B cell (primary cell): Measurements from ENCODE around the gene XYLT1.

Experiments used
- EZH2 ChIP-seq: IDR thresholded peaks from 2 replicates; pipeline ENCODE4 v1.6.1; 2012; ENCODE audit warnings: borderline replicate concordance, low read depth, mild to moderate bottlenecking, moderate library complexity, low read length; ENCODE audit not compliant: insufficient read depth, poor library complexity, severe bottlenecking
- TF ChIP-seq, protein P1 (sequence below): fragments of 200-600 bp; IDR thresholded peaks from one replicate; pipeline ENCODE4 v1.8.0; 2022; ENCODE audit warnings: antibody characterized with exemption, mild to moderate bottlenecking

DNA sequence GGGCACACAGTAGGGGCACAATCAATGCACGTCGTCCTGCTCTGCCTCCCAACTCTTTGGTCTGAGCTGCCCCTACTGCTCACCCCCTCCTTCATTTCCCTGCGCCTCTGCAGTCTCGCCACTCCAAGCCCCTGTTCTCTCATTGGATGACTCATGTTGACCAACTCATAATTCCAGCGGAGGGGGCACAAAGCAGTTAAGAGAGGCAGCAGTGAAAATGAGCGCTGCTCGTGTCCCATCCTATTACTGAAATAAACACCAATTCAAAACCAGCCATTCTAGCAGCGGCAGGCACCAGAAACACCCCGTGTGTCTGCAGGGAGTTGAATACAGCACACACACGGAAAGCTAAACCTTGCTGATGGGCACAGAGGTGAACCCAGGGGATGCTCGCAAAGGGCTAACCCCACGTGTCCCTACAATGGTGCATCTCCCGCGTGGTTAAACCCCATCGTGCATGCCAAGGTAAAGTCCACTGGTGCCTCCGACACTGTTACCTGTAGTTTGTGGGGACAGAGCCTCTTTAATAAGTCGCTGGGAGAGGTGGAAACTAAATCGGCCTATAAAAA lies 310.4 kb downstream of the XYLT1 start:
- TF ChIP-seq, protein P1, sequence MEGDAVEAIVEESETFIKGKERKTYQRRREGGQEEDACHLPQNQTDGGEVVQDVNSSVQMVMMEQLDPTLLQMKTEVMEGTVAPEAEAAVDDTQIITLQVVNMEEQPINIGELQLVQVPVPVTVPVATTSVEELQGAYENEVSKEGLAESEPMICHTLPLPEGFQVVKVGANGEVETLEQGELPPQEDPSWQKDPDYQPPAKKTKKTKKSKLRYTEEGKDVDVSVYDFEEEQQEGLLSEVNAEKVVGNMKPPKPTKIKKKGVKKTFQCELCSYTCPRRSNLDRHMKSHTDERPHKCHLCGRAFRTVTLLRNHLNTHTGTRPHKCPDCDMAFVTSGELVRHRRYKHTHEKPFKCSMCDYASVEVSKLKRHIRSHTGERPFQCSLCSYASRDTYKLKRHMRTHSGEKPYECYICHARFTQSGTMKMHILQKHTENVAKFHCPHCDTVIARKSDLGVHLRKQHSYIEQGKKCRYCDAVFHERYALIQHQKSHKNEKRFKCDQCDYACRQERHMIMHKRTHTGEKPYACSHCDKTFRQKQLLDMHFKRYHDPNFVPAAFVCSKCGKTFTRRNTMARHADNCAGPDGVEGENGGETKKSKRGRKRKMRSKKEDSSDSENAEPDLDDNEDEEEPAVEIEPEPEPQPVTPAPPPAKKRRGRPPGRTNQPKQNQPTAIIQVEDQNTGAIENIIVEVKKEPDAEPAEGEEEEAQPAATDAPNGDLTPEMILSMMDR: no peak
- no peak for TF ChIP-seq EZH2
